Caco-2 (cell line): ENCODE results near the gene NPHP4. TPM values are rescaled to one million over a fixed set of nuclear protein-coding genes. Genes with fewer than 3 reads are reported as not detected.
A peak's percentile ranks its signal among the peaks of the same experiment; 100 is the strongest.

Experiments
- BruUV-seq: library from RNA; stranded (reverse); fragments of 400-500 nt; replicated peaks from 2 replicates; lab custom pipeline; 2021; lab: Mats Ljungman, UMichigan
- CTCF ChIA-PET: fragments of 300-600 bp; sonication (Branson Sonifier 250); formaldehyde crosslinking; loops from one replicate; lab custom pipeline; 2022; ENCODE audit warnings: antibody characterized with exemption; lab: Charles Lee
- POLR2A ChIA-PET: fragments of 300-600 bp; sonication (Branson Sonifier 250); formaldehyde crosslinking; loops from one replicate; lab custom pipeline; 2022; ENCODE audit warnings: antibody characterized with exemption; lab: Charles Lee
- DNase-seq, 2 experiments: peaks; one replicate each; pipeline versions ENCODE4 v3.0.0 to v3.0.0-alpha.2; 2020 to 2022
- H3K27me3 ChIP-seq: replicated peaks from 2 replicates; pipeline ENCODE4 v1.6.0; 2011; ENCODE audit warnings: low read length; ENCODE audit not compliant: control insufficient read depth, insufficient read depth
- H3K36me3 ChIP-seq: 2 replicates; pipeline ENCODE4 v1.5.1; 2011; ENCODE audit warnings: low read length; ENCODE audit not compliant: control insufficient read depth, insufficient read depth
- H3K4me1 ChIP-seq: fragments of 250-450 bp; sonication (Bioruptor Pico); 2 replicates; pipeline ENCODE4 v1.5.1; 2020; ENCODE audit warnings: mild to moderate bottlenecking
- H3K4me3 ChIP-seq: 2 replicates; pipeline ENCODE4 v1.5.1; 2011; ENCODE audit warnings: low read depth, mild to moderate bottlenecking, control low read depth, low read length
- H3K9me3 ChIP-seq: fragments of 250-450 bp; sonication (Bioruptor Pico); 2 replicates; pipeline ENCODE4 v1.5.1; 2020; ENCODE audit warnings: mild to moderate bottlenecking, moderate library complexity
- H3K27ac Mint-ChIP-seq: one replicate; pipeline ENCODE4 v1.8.0; 2022; ENCODE audit warnings: mixed read lengths; ENCODE audit not compliant: unreplicated experiment
- H3K27me3 Mint-ChIP-seq: one replicate; pipeline ENCODE4 v1.8.0; 2022; ENCODE audit warnings: mixed read lengths; ENCODE audit not compliant: insufficient read depth, unreplicated experiment
- H3K36me3 Mint-ChIP-seq: one replicate; pipeline ENCODE4 v1.8.0; 2022; ENCODE audit warnings: mild to moderate bottlenecking, mixed read lengths; ENCODE audit not compliant: insufficient read depth, unreplicated experiment
- H3K4me1 Mint-ChIP-seq: one replicate; pipeline ENCODE4 v1.8.0; 2022; ENCODE audit warnings: low read depth, mixed read lengths; ENCODE audit not compliant: unreplicated experiment
- H3K4me3 Mint-ChIP-seq: one replicate; pipeline ENCODE4 v1.8.0; 2022; ENCODE audit warnings: mild to moderate bottlenecking, moderate library complexity, mixed read lengths; ENCODE audit not compliant: unreplicated experiment
- H3K9me3 Mint-ChIP-seq: one replicate; pipeline ENCODE4 v1.8.0; 2022; ENCODE audit warnings: mixed read lengths; ENCODE audit not compliant: unreplicated experiment
- intact Hi-C: fragments of 100-400 bp; cut with micrococcal nuclease; formaldehyde crosslinking; loops from one replicate; pipeline ENCODE4 v1.10.0; 2022; ENCODE audit not compliant: unreplicated experiment
- total RNA-seq: library from RNA; stranded (reverse); gene quantifications from 2 replicates; pipeline ENCODE4 v1.2.3, GENCODE V29; 2022
- TF ChIP-seq, protein P1 (sequence below), 2 experiments: fragments of 200-600 bp in 1 of 2; IDR thresholded peaks; 1 replicate in 1 of 2; 2 replicates in 1 of 2; pipeline versions ENCODE4 v1.5.1 to v1.8.0; 2011 to 2022; ENCODE audit warnings: antibody characterized with exemption in 1 of 2, control low read depth in 1 of 2, inconsistent platforms in 1 of 2, low read depth in 1 of 2, low read length in 1 of 2, mild to moderate bottlenecking in 1 of 2, moderate library complexity in 1 of 2; ENCODE audit not compliant: insufficient read depth in 1 of 2, severe bottlenecking in 1 of 2, unreplicated experiment in 1 of 2

The NPHP4 gene
- total RNA-seq, 1 experiment from 2014 or later: 12.3 TPM

GRCh38 chr1:5989731-5990271 is 2.4 kb downstream of the NPHP4 start:
- Mint-ChIP-seq H3K4me3 (no peak overlapping the region), H3K9me3 (no peaks in the 10 kb centered on the region), H3K36me3 (no peaks in the 10 kb centered on the region), H3K4me1 (peaks cover 7% of the 10 kb centered on the region), H3K27me3 (no peaks in the 10 kb centered on the region), H3K27ac (no peak overlapping the region)
- intact Hi-C loops: loop anchor here (5.0 kb wide), 1 partner anchor 38 kb away; no protein-coding TSS in a partner anchor
- Histone ChIP-seq H3K36me3 (no peaks in the 10 kb centered on the region), H3K4me1 (peaks cover 5% of the 10 kb centered on the region), H3K9me3 (no peaks in the 10 kb centered on the region), H3K4me3 (no peak overlapping the region), H3K27me3 (no peaks in the 10 kb centered on the region)
- ChIA-PET POLR2A (no interaction called here), CTCF (no interaction called here)
- no TSS peak for BruUV-seq
- TF ChIP-seq, protein P1, sequence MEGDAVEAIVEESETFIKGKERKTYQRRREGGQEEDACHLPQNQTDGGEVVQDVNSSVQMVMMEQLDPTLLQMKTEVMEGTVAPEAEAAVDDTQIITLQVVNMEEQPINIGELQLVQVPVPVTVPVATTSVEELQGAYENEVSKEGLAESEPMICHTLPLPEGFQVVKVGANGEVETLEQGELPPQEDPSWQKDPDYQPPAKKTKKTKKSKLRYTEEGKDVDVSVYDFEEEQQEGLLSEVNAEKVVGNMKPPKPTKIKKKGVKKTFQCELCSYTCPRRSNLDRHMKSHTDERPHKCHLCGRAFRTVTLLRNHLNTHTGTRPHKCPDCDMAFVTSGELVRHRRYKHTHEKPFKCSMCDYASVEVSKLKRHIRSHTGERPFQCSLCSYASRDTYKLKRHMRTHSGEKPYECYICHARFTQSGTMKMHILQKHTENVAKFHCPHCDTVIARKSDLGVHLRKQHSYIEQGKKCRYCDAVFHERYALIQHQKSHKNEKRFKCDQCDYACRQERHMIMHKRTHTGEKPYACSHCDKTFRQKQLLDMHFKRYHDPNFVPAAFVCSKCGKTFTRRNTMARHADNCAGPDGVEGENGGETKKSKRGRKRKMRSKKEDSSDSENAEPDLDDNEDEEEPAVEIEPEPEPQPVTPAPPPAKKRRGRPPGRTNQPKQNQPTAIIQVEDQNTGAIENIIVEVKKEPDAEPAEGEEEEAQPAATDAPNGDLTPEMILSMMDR (IDR thresholded peaks at IDR 0.05; ENCODE audit: insufficient read depth in 1 of 2, low read depth in 1 of 2, low read length in 1 of 2, severe bottlenecking in 1 of 2, unreplicated experiment in 1 of 2): no peak
- DNase-seq: no peak

- CTCF ChIA-PET: no interaction called here
- no TSS peak for BruUV-seq
These were observed 3.0 kb downstream of the NPHP4 start for GRCh38 chr1:5989286-5989605.

DNA sequence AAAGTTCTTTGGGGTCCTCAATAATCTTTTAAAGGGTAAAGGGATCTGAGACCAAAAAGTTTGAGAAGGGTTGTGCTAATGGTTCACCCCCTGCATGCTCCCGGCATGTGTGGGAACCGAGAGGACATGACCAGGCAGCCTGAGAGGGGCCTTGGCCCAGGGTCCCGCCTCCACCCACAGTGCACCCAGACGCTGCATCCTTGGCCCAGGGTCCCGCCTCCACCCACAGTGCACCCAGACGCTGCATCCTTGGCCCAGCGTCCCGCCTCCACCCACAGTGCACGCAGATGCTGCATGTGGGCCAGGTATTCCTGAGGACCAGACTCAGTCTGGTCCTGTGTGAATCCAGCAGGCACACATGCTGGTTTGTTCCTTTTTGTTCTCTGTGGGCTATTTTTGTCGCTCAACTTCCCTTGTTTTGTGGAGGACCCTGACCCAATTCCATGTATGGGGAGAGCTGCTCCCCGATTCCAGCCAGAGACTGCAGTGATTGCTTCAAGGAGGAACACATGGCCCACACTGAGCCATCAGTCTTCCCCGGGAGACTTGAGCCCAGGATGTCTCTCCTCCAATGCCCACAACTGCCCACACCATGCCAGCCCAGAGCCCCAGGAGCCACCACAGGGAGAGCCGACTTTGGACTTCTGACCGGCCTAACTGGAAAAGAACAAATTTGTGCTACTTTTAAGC is 3.5 kb downstream of the NPHP4 start:
- peak in 1 of 2 experiments; percentile 14 for DNase-seq
- no peak overlapping the region for H3K4me3 ChIP-seq
- H3K9me3 ChIP-seq: no peaks in the 10 kb centered on the region
- BruUV-seq: no TSS peak
- intact Hi-C loops: no loop called here
- Mint-ChIP-seq H3K4me1 (peaks cover 7% of the 10 kb centered on the region), H3K9me3 (no peaks in the 10 kb centered on the region), H3K27ac (no peak overlapping the region), H3K36me3 (no peaks in the 10 kb centered on the region), H3K27me3 (no peaks in the 10 kb centered on the region), H3K4me3 (no peak overlapping the region)
- no peaks in the 10 kb centered on the region for H3K36me3 ChIP-seq
- H3K4me1 ChIP-seq: peaks cover 5% of the 10 kb centered on the region
- CTCF ChIA-PET: no interaction called here
- no peaks in the 10 kb centered on the region for H3K27me3 ChIP-seq
- POLR2A ChIA-PET: no interaction called here
- TF ChIP-seq, protein P1 (IDR thresholded peaks at IDR 0.05; ENCODE audit: insufficient read depth in 1 of 2, low read depth in 1 of 2, low read length in 1 of 2, severe bottlenecking in 1 of 2, unreplicated experiment in 1 of 2): no peak

More at GRCh38 chr1:5989286-5989605, 3.0 kb downstream of the NPHP4 start:
- H3K27ac Mint-ChIP-seq: no peak overlapping the region
- H3K4me1 Mint-ChIP-seq: peaks cover 7% of the 10 kb centered on the region
- TF ChIP-seq, protein P1 (IDR thresholded peaks at IDR 0.05; ENCODE audit: insufficient read depth in 1 of 2, low read depth in 1 of 2, low read length in 1 of 2, severe bottlenecking in 1 of 2, unreplicated experiment in 1 of 2): no peak
- intact Hi-C loops: no loop called here
- Histone ChIP-seq H3K4me3 (no peak overlapping the region), H3K27me3 (no peaks in the 10 kb centered on the region), H3K4me1 (peaks cover 5% of the 10 kb centered on the region), H3K36me3 (no peaks in the 10 kb centered on the region), H3K9me3 (no peaks in the 10 kb centered on the region)
- DNase-seq: no peak
- no peak overlapping the region for H3K4me3 Mint-ChIP-seq
- H3K27me3 Mint-ChIP-seq: no peaks in the 10 kb centered on the region
- POLR2A ChIA-PET: no interaction called here
- no peaks in the 10 kb centered on the region for H3K36me3 Mint-ChIP-seq
- H3K9me3 Mint-ChIP-seq: no peaks in the 10 kb centered on the region
